Neural progenitor cell (in vitro differentiated cells): Measurements from ENCODE around the gene RNLS. TPM values are rescaled to one million over a fixed set of nuclear protein-coding genes. Genes with fewer than 3 reads are reported as not detected.

Source experiments
- DNase-seq: peaks from one replicate; pipeline ENCODE4 v3.0.0-alpha.2; 2016; ENCODE audit warnings: low spot score
- H2AFZ ChIP-seq: fragments of 200-600 bp; sonication (generic); replicated peaks from 2 replicates; pipeline ENCODE4 v1.6.1; 2016; ENCODE audit warnings: antibody characterized with exemption
- H3F3A ChIP-seq: fragments of 200-600 bp; sonication (generic); 2 replicates; pipeline ENCODE4 v1.6.1; 2016; ENCODE audit warnings: antibody characterized with exemption, low read depth
- H3K27ac ChIP-seq: fragments of 200-600 bp; sonication (generic); 2 replicates; pipeline ENCODE4 v1.5.1; 2016; ENCODE audit warnings: mild to moderate bottlenecking
- H3K27me3 ChIP-seq: fragments of 200-600 bp; sonication (generic); 2 replicates; pipeline ENCODE4 v1.6.1; 2016; ENCODE audit warnings: mild to moderate bottlenecking, moderate library complexity
- H3K36me3 ChIP-seq: fragments of 200-600 bp; sonication (generic); 2 replicates; pipeline ENCODE4 v1.5.1; 2016
- H3K4me1 ChIP-seq: fragments of 200-600 bp; sonication (generic); 2 replicates; pipeline ENCODE4 v1.6.1; 2016; ENCODE audit warnings: mixed run types
- H3K4me2 ChIP-seq: fragments of 200-600 bp; sonication (generic); 2 replicates; pipeline ENCODE4 v1.6.1; 2016
- H3K4me3 ChIP-seq: fragments of 200-600 bp; sonication (generic); 2 replicates; pipeline ENCODE4 v1.5.1; 2016
- H3K79me2 ChIP-seq: fragments of 200-600 bp; sonication (generic); 2 replicates; pipeline ENCODE4 v1.6.1; 2016; ENCODE audit warnings: low read depth
- H3K9ac ChIP-seq: fragments of 200-600 bp; sonication (generic); 2 replicates; pipeline ENCODE4 v1.6.1; 2016
- H3K9me3 ChIP-seq: fragments of 200-600 bp; sonication (generic); 2 replicates; pipeline ENCODE4 v1.5.1; 2016; ENCODE audit warnings: low read depth
- H4K20me1 ChIP-seq: fragments of 200-600 bp; sonication (generic); 2 replicates; pipeline ENCODE4 v1.6.1; 2016; ENCODE audit warnings: low read depth
- H3K27ac Mint-ChIP-seq: 3 replicates; pipeline ENCODE4 v1.8.0; 2021; ENCODE audit warnings: mixed read lengths
- H3K27me3 Mint-ChIP-seq: 2 replicates; pipeline ENCODE4 v1.8.0; 2022; ENCODE audit warnings: low read depth, mild to moderate bottlenecking, inconsistent platforms, moderate library complexity, mixed read lengths; ENCODE audit not compliant: insufficient read depth
- H3K36me3 Mint-ChIP-seq: 3 replicates; pipeline ENCODE4 v1.8.0; 2021; ENCODE audit warnings: mixed read lengths
- H3K4me1 Mint-ChIP-seq: 3 replicates; pipeline ENCODE4 v1.8.0; 2021; ENCODE audit warnings: mixed read lengths
- H3K4me3 Mint-ChIP-seq: 3 replicates; pipeline ENCODE4 v1.8.0; 2021; ENCODE audit warnings: mild to moderate bottlenecking, moderate library complexity, mixed read lengths
- H3K9me3 Mint-ChIP-seq: 3 replicates; pipeline ENCODE4 v1.8.0; 2020; ENCODE audit warnings: mixed read lengths
- EZH2 ChIP-seq: fragments of 200-600 bp; sonication (generic); IDR thresholded peaks from 2 replicates; pipeline ENCODE4 v1.6.1; 2017; ENCODE audit warnings: antibody characterized with exemption, mild to moderate bottlenecking, moderate library complexity
- EZH2phosphoT487 ChIP-seq: fragments of 200-600 bp; sonication (generic); IDR thresholded peaks from 2 replicates; pipeline ENCODE4 v1.6.1; 2017; ENCODE audit warnings: antibody characterized with exemption
- total RNA-seq: library from RNA; depleted of rRNA; stranded (reverse); fragments of >200 nt; gene quantifications from 2 replicates; pipeline ENCODE4 v1.2.3, GENCODE V29; 2015; ENCODE audit warnings: low replicate concordance
- TF ChIP-seq, protein P1 (sequence below): fragments of 200-600 bp; sonication (generic); IDR thresholded peaks from 2 replicates; pipeline ENCODE4 v1.5.1; 2017; ENCODE audit warnings: antibody characterized with exemption, mild to moderate bottlenecking

Gene RNLS
- total RNA-seq, 1 donor from 2014 or later, result 9.1 TPM

- Mint-ChIP-seq H3K4me3 (no peak overlapping the region), H3K4me1 (no peaks in the 10 kb centered on the region), H3K9me3 (peaks cover 11% of the 10 kb centered on the region), H3K36me3 (no peaks in the 10 kb centered on the region), H3K27me3 (no peaks in the 10 kb centered on the region), H3K27ac (no peak overlapping the region)
- no peak for DNase-seq
- H3K79me2 ChIP-seq, result no peaks in the 10 kb centered on the region
- H3F3A ChIP-seq, result no peaks in the 10 kb centered on the region
- no peak for TF ChIP-seq EZH2phosphoT487
- H3K4me1 ChIP-seq, result no peaks in the 10 kb centered on the region
- no peak overlapping the region for H2AFZ ChIP-seq
- H3K4me3 ChIP-seq, result no peak overlapping the region
- no peak overlapping the region for H3K27ac ChIP-seq
- H3K4me2 ChIP-seq, result no peak overlapping the region
- H3K9me3 ChIP-seq, result no peaks in the 10 kb centered on the region
- H3K36me3 ChIP-seq, result no peaks in the 10 kb centered on the region
- no peaks in the 10 kb centered on the region for H4K20me1 ChIP-seq
- H3K9ac ChIP-seq, result no peak overlapping the region
- H3K27me3 ChIP-seq, result no peaks in the 10 kb centered on the region
Measured at GRCh38 chr10:88440541-88440940, 142.6 kb downstream of the RNLS start.

- no peaks in the 10 kb centered on the region for H3K4me1 Mint-ChIP-seq
- Histone ChIP-seq H3K9me3 (no peaks in the 10 kb centered on the region), H3K27me3 (no peaks in the 10 kb centered on the region), H3K4me3 (no peak overlapping the region), H2AFZ (no peak overlapping the region), H3K36me3 (no peaks in the 10 kb centered on the region), H3K4me2 (no peak overlapping the region), H3F3A (no peaks in the 10 kb centered on the region), H3K4me1 (no peaks in the 10 kb centered on the region), H4K20me1 (no peaks in the 10 kb centered on the region), H3K79me2 (no peaks in the 10 kb centered on the region), H3K27ac (no peak overlapping the region), H3K9ac (no peak overlapping the region)
- no peak for TF ChIP-seq EZH2phosphoT487
- H3K27me3 Mint-ChIP-seq, result no peaks in the 10 kb centered on the region
- no peak for DNase-seq
- peaks cover 10% of the 10 kb centered on the region for H3K9me3 Mint-ChIP-seq
- no peak overlapping the region for H3K4me3 Mint-ChIP-seq
- H3K36me3 Mint-ChIP-seq, result no peaks in the 10 kb centered on the region
- no peak overlapping the region for H3K27ac Mint-ChIP-seq
Measured at GRCh38 chr10:88439932-88440331, 143.2 kb downstream of the RNLS start.

DNA sequence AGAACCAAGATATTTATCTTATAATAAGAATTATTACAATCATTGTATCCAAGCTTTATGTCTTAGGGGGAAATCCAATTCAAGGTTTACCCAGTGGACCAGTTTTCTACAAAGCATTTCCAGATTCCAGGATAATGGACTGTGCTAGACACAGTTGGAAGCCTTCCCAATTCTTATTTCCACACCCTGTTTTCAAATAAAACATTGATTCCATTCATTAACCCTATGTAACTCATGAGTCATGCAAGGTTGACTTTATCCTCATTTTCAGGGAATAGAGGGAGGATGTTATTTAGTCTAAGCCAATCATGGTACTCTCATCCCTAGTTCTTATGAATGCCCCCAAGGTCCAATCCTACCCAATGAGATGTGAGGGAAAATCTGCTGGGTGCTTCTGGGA is 145.7 kb downstream of the RNLS start:
- H3F3A ChIP-seq, result no peaks in the 10 kb centered on the region
- H4K20me1 ChIP-seq, result no peaks in the 10 kb centered on the region
- H3K4me1 Mint-ChIP-seq, result no peaks in the 10 kb centered on the region
- no peaks in the 10 kb centered on the region for H3K27me3 ChIP-seq
- no peak overlapping the region for H3K27ac ChIP-seq
- no peak overlapping the region for H3K4me3 ChIP-seq
- H2AFZ ChIP-seq, result no peak overlapping the region
- no peak for TF ChIP-seq EZH2phosphoT487
- TF ChIP-seq, protein P1, sequence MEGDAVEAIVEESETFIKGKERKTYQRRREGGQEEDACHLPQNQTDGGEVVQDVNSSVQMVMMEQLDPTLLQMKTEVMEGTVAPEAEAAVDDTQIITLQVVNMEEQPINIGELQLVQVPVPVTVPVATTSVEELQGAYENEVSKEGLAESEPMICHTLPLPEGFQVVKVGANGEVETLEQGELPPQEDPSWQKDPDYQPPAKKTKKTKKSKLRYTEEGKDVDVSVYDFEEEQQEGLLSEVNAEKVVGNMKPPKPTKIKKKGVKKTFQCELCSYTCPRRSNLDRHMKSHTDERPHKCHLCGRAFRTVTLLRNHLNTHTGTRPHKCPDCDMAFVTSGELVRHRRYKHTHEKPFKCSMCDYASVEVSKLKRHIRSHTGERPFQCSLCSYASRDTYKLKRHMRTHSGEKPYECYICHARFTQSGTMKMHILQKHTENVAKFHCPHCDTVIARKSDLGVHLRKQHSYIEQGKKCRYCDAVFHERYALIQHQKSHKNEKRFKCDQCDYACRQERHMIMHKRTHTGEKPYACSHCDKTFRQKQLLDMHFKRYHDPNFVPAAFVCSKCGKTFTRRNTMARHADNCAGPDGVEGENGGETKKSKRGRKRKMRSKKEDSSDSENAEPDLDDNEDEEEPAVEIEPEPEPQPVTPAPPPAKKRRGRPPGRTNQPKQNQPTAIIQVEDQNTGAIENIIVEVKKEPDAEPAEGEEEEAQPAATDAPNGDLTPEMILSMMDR, result no peak
- no peak for TF ChIP-seq EZH2
- no peaks in the 10 kb centered on the region for H3K36me3 ChIP-seq
- H3K27me3 Mint-ChIP-seq, result no peaks in the 10 kb centered on the region
- H3K4me1 ChIP-seq, result no peaks in the 10 kb centered on the region
- no peak overlapping the region for H3K4me2 ChIP-seq
- H3K36me3 Mint-ChIP-seq, result no peaks in the 10 kb centered on the region
- H3K79me2 ChIP-seq, result no peaks in the 10 kb centered on the region
- H3K9me3 Mint-ChIP-seq, result no peaks in the 10 kb centered on the region
- no peak for DNase-seq
- no peak overlapping the region for H3K27ac Mint-ChIP-seq
- H3K9me3 ChIP-seq, result no peaks in the 10 kb centered on the region
- H3K9ac ChIP-seq, result no peak overlapping the region
- H3K4me3 Mint-ChIP-seq, result no peak overlapping the region

DNA sequence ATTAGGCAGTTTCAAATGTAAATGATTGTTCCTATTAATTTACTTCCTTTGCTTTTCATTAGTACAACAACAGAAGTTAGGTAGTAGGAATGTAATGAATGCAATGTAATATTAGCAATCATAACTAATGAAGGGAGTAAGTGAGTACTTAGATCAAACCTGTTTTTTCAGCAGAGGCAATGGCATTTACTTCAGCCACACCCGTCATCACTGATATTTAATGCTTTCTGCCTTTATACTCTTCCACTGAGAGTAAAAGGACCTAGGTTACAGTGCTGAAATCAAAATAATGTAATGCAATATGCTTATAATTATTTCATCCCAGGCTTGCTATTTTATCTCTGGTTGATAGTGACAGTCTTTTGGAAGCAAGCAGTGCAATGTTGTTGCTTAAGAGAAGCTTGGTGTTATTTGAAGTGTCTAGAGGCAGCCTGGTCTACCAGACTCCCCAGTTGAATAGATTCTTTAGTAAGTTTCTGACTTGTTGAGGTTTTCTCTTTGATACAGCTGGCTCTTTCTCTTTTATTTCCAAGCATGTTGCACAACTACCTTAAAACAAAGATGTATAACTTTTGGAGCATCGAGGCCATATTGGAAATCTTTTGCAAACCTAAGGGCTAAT is 149.4 kb downstream of the RNLS start:
- H3K79me2 ChIP-seq, result no peaks in the 10 kb centered on the region
- H3K27me3 Mint-ChIP-seq, result no peaks in the 10 kb centered on the region
- H3K4me3 Mint-ChIP-seq, result no peak overlapping the region

More for the DNA sequence above, 149.4 kb downstream of the RNLS start:
- Histone ChIP-seq H3K4me3 (no peak overlapping the region), H3K9me3 (no peaks in the 10 kb centered on the region), H3F3A (no peaks in the 10 kb centered on the region), H3K9ac (no peak overlapping the region), H3K27ac (no peak overlapping the region), H2AFZ (no peak overlapping the region), H4K20me1 (no peaks in the 10 kb centered on the region), H3K27me3 (no peaks in the 10 kb centered on the region), H3K36me3 (no peaks in the 10 kb centered on the region), H3K4me2 (no peak overlapping the region), H3K4me1 (no peaks in the 10 kb centered on the region)
- H3K4me1 Mint-ChIP-seq, result no peaks in the 10 kb centered on the region
- no peaks in the 10 kb centered on the region for H3K9me3 Mint-ChIP-seq
- TF ChIP-seq, protein P1, result no peak
- no peak for TF ChIP-seq EZH2
- TF ChIP-seq EZH2phosphoT487, result no peak
- H3K36me3 Mint-ChIP-seq, result no peaks in the 10 kb centered on the region
- H3K27ac Mint-ChIP-seq, result no peak overlapping the region
- no peak for DNase-seq
